NK-92 treated with Interleukin-12 subunit alpha and Interleukin-12 subunit beta, amount 100 ng/mL, for 24 hours (cell line): Measurements from ENCODE around the gene CD46.

ENCODE experiments used
- DNase-seq: peaks from one replicate; lab custom pipeline; 2025; lab: John Stamatoyannopoulos, UW

Gene CD46

GRCh38 chr1:207828485-207829158, 76.8 kb downstream of the CD46 start:
- DNase-seq = peak; percentile 11

- no peak for DNase-seq
Measured at GRCh38 chr1:207829576-207829975, 77.7 kb downstream of the CD46 start.

GRCh38 chr1:207830788-207831187, 78.9 kb downstream of the CD46 start:
- no peak for DNase-seq

GRCh38 chr1:207831517-207832327, 79.9 kb downstream of the CD46 start:
- DNase-seq = no peak

- DNase-seq = no peak
Measured at GRCh38 chr1:207832796-207833195, 80.9 kb downstream of the CD46 start.

- DNase-seq = no peak
Measured at GRCh38 chr1:207833381-207833780, 81.5 kb downstream of the CD46 start.

GRCh38 chr1:207833956-207834660, 82.3 kb downstream of the CD46 start:
- DNase-seq = no peak

GRCh38 chr1:207835958-207836357, 84.1 kb downstream of the CD46 start:
- DNase-seq = no peak

- DNase-seq = no peak
Measured at GRCh38 chr1:207836591-207837347, 84.9 kb downstream of the CD46 start.

- DNase-seq = no peak
Measured at GRCh38 chr1:207837673-207838072, 85.8 kb downstream of the CD46 start.

GRCh38 chr1:207838156-207839082, 86.6 kb downstream of the CD46 start:
- DNase-seq = no peak

- no peak for DNase-seq
Measured at GRCh38 chr1:207839083-207839413, 87.2 kb downstream of the CD46 start.

- no peak for DNase-seq
Measured at GRCh38 chr1:207840380-207840779, 88.5 kb downstream of the CD46 start.

GRCh38 chr1:207841293-207841692, 89.4 kb downstream of the CD46 start:
- no peak for DNase-seq

GRCh38 chr1:207841901-207842300, 90.0 kb downstream of the CD46 start:
- no peak for DNase-seq

GRCh38 chr1:207842506-207842905, 90.7 kb downstream of the CD46 start:
- no peak for DNase-seq

- DNase-seq = no peak
Measured at GRCh38 chr1:207844371-207844770, 92.5 kb downstream of the CD46 start.
